K562 (cell line): Measurements from ENCODE around the gene ESR2. TPM values are rescaled to one million over a fixed set of nuclear protein-coding genes. Genes with fewer than 3 reads are reported as not detected.

ENCODE experiments used
- ATAC-seq: fragments of 200-7000 bp; cut with Tn5 transposase; 3 replicates; pipeline ENCODE4 v1.9.1; 2020; ENCODE audit warnings: moderate library complexity
- BruUV-seq: library from RNA; stranded (reverse); fragments of 400-500 nt; replicated peaks from 2 replicates; lab custom pipeline; 2021; lab: Mats Ljungman, UMichigan
- CTCF ChIA-PET: fragments of 300-600 bp; formaldehyde crosslinking; extraction: SDS; loops from one replicate; lab custom pipeline; 2021; ENCODE audit warnings: low intra/inter-chr PET ratio; lab: Yijun Ruan, JAX
- POLR2A ChIA-PET: fragments of 300-600, 350-650 bp; sonication (Branson Sonifier 250); formaldehyde crosslinking; extraction: SDS; loops from one replicate; lab custom pipeline; 2021; ENCODE audit warnings: antibody characterized with exemption, inconsistent platforms; lab: Yijun Ruan, JAX
- DNase-seq, 4 experiments: peaks; one replicate each; pipeline versions ENCODE4 v3.0.0 to v3.0.0-alpha.2; 2011 to 2018; ENCODE audit warnings: low spot score in 3 of 4, mixed read lengths in 3 of 4; ENCODE audit errors: extremely low read depth in 1 of 4
- FAIRE-seq: peaks from 2 replicates; lab custom pipeline; 2011; peaks lifted over from hg19 to GRCh38; lab: Jason Lieb, UNC
- H2AFZ ChIP-seq: 2 replicates; pipeline ENCODE4 v1.6.0; 2011; ENCODE audit warnings: low read depth, low read length, control low read depth, inconsistent platforms
- H3K27ac ChIP-seq: fragments of 200-600 bp; 3 replicates; pipeline ENCODE4 v1.8.0; 2011; ENCODE audit warnings: low read depth, mild to moderate bottlenecking, control low read depth, inconsistent platforms, low read length, moderate library complexity, mixed read lengths; ENCODE audit errors: extremely low read depth
- H3K27me3 ChIP-seq, 2 experiments: fragments of 300-600 bp in 1 of 2; 2 replicates in 1 of 2; 3 replicates in 1 of 2; pipeline versions ENCODE4 v1.6.0 to v1.8.0; 2011; ENCODE audit warnings: inconsistent platforms in 2 of 2, low read length in 2 of 2, mild to moderate bottlenecking in 1 of 2, mixed read lengths in 1 of 2, moderate library complexity in 1 of 2; ENCODE audit not compliant: control insufficient read depth in 2 of 2, insufficient read depth in 2 of 2
- H3K36me3 ChIP-seq: fragments of 300-600 bp; 3 replicates; pipeline ENCODE4 v1.8.0; 2011; ENCODE audit warnings: mild to moderate bottlenecking, low read length, inconsistent platforms; ENCODE audit not compliant: control insufficient read depth, insufficient read depth
- H3K4me1 ChIP-seq, 2 experiments: fragments of 200-600 bp in 1 of 2; replicated peaks in 1 of 2; 2 replicates in 1 of 2; 3 replicates in 1 of 2; pipeline versions ENCODE4 v1.5.1 to v1.8.0; 2011; ENCODE audit warnings: inconsistent platforms in 2 of 2, low read length in 2 of 2, mild to moderate bottlenecking in 1 of 2, mixed read lengths in 1 of 2, moderate library complexity in 1 of 2; ENCODE audit not compliant: control insufficient read depth in 2 of 2, insufficient read depth in 2 of 2
- H3K4me2 ChIP-seq: 2 replicates; pipeline ENCODE4 v1.6.1; 2011; ENCODE audit warnings: low read length, control low read depth, inconsistent platforms, mixed read lengths; ENCODE audit not compliant: insufficient read depth
- H3K4me3 ChIP-seq: fragments of 200-600 bp; sonication (generic), shearing (Covaris generic); 2 replicates; pipeline ENCODE4 v1.5.1; 2016; ENCODE audit warnings: control low read depth, inconsistent platforms
- H3K79me2 ChIP-seq: fragments of 200-600 bp; 3 replicates; pipeline ENCODE4 v1.8.0; 2011; ENCODE audit warnings: low read length, inconsistent platforms; ENCODE audit not compliant: control insufficient read depth, insufficient read depth
- H3K9ac ChIP-seq, 2 experiments: 2 replicates each; pipeline versions ENCODE4 v1.6.0 to v1.6.1; 2011; ENCODE audit warnings: low read depth in 2 of 2, low read length in 2 of 2, control low read depth in 1 of 2, inconsistent platforms in 1 of 2, mild to moderate bottlenecking in 1 of 2, mixed read lengths in 1 of 2; ENCODE audit not compliant: insufficient read depth in 1 of 2
- H3K9me1 ChIP-seq: one replicate; pipeline ENCODE4 v1.6.0; 2011; ENCODE audit warnings: inconsistent platforms, mild to moderate bottlenecking, low read length, moderate library complexity; ENCODE audit not compliant: control insufficient read depth, insufficient read depth
- H3K9me3 ChIP-seq: replicated peaks from 2 replicates; pipeline ENCODE4 v1.5.1; 2011; ENCODE audit warnings: low read depth, low read length, inconsistent platforms; ENCODE audit not compliant: control insufficient read depth, insufficient read depth
- H4K20me1 ChIP-seq: replicated peaks from 2 replicates; pipeline ENCODE4 v1.6.1; 2011; ENCODE audit warnings: low read length, inconsistent platforms, mixed read lengths; ENCODE audit not compliant: control insufficient read depth, insufficient read depth
- FOSL1 ChIP-seq: fragments of 200-800 bp; sonication (Bioruptor generic); conservative IDR thresholded peaks from 2 replicates; pipeline ENCODE4 v1.6.1; 2016; ENCODE audit warnings: missing genetic modification characterization, missing compliant biosample characterization
- RBFOX2 ChIP-seq: fragments of 200-400 bp; formaldehyde crosslinking; IDR thresholded peaks from 2 replicates; pipeline ENCODE4 v1.6.1; 2017; ENCODE audit warnings: low read depth, mild to moderate bottlenecking, low read length, moderate library complexity
- ZNF436 ChIP-seq: fragments of 250-450, 450-650 bp; sonication (Bioruptor Pico); formaldehyde crosslinking; IDR thresholded peaks from 2 replicates; pipeline ENCODE4 v1.7.0; 2020; ENCODE audit warnings: mild to moderate bottlenecking
- WGBS: fragments of 100-300 bp; shearing (Covaris generic); methylation state at CpG from one replicate; pipeline ENCODE4 v1.1.6; 2016; ENCODE audit warnings: low coverage, mixed read lengths; ENCODE audit not compliant: insufficient coverage; ENCODE audit errors: missing lambda C conversion rate; 5-methylcytosine and 5-hydroxymethylcytosine counted together
- in situ Hi-C: fragments of 300-500 bp; cut with MboI; formaldehyde crosslinking; loops from 4 replicates; pipeline ENCODE4 v1.15.0; 2018; ENCODE audit warnings: inconsistent platforms, mixed read lengths
- intact Hi-C: fragments of 100-400 bp; cut with micrococcal nuclease; formaldehyde crosslinking; loops from 2 replicates; pipeline ENCODE4 v1.14.2; 2022
- polyA plus RNA-seq, 8 experiments: library from polyadenylated mRNA; depleted of rRNA in 4 of 8; stranded (reverse) in 5 of 8; unstranded in 3 of 8; fragments of >200 nt; fragmentation: Nextera tagmentation in 2 of 8; fragmentation: Illumina TruSeq in 1 of 8; extraction: Ambion mirVana in 2 of 8; extraction: Trizol in 1 of 8; gene quantifications; 2 replicates each; pipeline versions ENCODE4 v1.2.1 to v1.2.3, GENCODE V29; 2011 to 2014; ENCODE audit warnings: inconsistent platforms in 1 of 8, missing spikeins in 1 of 8
- total RNA-seq, 7 experiments: library from RNA; depleted of rRNA in 6 of 7; stranded (reverse); fragments of >200 nt in 6 of 7; fragmentation: Illumina TruSeq in 2 of 7; extraction: Trizol in 2 of 7; gene quantifications; 2 replicates each; pipeline versions ENCODE4 v1.2.1 to v1.2.3, GENCODE V29; 2011 to 2021; ENCODE audit warnings: low replicate concordance in 1 of 7
- TF ChIP-seq, protein P1 (sequence below): fragments of 450-650 bp; formaldehyde crosslinking; IDR thresholded peaks from 2 replicates; pipeline ENCODE4 v1.4.0; 2022; ENCODE audit warnings: missing genetic modification characterization
- TF ChIP-seq, protein P2 (sequence below): fragments of 450-650 bp; IDR thresholded peaks from 2 replicates; pipeline ENCODE4 v1.6.1; 2016; ENCODE audit warnings: low read depth
- TF ChIP-seq, protein P3 (sequence below): fragments of 450-650 bp; IDR thresholded peaks from 2 replicates; pipeline ENCODE4 v1.6.1; 2016
- TF ChIP-seq, protein P4 (sequence below), 3 experiments: IDR thresholded peaks in 2 of 3; conservative IDR thresholded peaks in 1 of 3; 2 replicates each; pipeline ENCODE4 v1.5.1; 2011 to 2012; ENCODE audit warnings: low read length in 3 of 3, mild to moderate bottlenecking in 3 of 3, control low read depth in 2 of 3, improper control_type of control experiment in 1 of 3, inconsistent platforms in 1 of 3, low read depth in 1 of 3, mixed read lengths in 1 of 3, moderate library complexity in 1 of 3; ENCODE audit not compliant: insufficient read depth in 2 of 3
- TF ChIP-seq, protein P5 (sequence below): sonication (generic); formaldehyde crosslinking; IDR thresholded peaks from 2 replicates; pipeline ENCODE4 v1.8.0; 2022; ENCODE audit warnings: mild to moderate bottlenecking, low read depth, missing genetic modification reagents

Gene ESR2
- total and polyA plus RNA-seq, 9 of the 15 experiments (the other 6 are each of a cell fraction or from before 2014, with no cell fraction given): 0.07 to 3.8 (median 2.0) TPM

DNA sequence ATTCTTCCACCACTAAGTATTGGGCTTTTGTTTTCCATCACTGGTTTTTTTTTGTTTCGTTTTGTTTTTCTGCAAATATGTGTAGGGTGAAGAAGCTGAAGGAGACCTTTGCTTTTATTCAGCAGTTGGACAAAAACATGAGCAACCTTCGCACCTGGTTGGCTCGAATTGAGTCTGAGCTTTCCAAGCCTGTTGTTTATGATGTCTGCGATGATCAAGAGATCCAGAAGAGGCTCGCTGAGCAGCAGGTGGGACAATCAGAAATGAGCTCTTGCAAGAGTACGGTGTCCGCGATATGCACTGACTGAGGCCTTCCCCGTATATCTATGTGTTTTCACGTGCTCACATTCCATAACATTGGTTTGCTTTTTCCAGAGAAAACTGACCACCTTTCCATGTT, 91.5 kb downstream of the ESR2 start:
- TF ChIP-seq, protein P1, sequence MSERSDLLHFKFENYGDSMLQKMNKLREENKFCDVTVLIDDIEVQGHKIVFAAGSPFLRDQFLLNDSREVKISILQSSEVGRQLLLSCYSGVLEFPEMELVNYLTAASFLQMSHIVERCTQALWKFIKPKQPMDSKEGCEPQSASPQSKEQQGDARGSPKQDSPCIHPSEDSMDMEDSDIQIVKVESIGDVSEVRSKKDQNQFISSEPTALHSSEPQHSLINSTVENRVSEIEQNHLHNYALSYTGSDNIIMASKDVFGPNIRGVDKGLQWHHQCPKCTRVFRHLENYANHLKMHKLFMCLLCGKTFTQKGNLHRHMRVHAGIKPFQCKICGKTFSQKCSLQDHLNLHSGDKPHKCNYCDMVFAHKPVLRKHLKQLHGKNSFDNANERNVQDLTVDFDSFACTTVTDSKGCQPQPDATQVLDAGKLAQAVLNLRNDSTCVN (CRISPR knock-in tag): no peak
- TF ChIP-seq RBFOX2 (no peak), ZNF436 (CRISPR knock-in tag) (no peak), FOSL1 (tag) (no peak)
- TF ChIP-seq, protein P2, sequence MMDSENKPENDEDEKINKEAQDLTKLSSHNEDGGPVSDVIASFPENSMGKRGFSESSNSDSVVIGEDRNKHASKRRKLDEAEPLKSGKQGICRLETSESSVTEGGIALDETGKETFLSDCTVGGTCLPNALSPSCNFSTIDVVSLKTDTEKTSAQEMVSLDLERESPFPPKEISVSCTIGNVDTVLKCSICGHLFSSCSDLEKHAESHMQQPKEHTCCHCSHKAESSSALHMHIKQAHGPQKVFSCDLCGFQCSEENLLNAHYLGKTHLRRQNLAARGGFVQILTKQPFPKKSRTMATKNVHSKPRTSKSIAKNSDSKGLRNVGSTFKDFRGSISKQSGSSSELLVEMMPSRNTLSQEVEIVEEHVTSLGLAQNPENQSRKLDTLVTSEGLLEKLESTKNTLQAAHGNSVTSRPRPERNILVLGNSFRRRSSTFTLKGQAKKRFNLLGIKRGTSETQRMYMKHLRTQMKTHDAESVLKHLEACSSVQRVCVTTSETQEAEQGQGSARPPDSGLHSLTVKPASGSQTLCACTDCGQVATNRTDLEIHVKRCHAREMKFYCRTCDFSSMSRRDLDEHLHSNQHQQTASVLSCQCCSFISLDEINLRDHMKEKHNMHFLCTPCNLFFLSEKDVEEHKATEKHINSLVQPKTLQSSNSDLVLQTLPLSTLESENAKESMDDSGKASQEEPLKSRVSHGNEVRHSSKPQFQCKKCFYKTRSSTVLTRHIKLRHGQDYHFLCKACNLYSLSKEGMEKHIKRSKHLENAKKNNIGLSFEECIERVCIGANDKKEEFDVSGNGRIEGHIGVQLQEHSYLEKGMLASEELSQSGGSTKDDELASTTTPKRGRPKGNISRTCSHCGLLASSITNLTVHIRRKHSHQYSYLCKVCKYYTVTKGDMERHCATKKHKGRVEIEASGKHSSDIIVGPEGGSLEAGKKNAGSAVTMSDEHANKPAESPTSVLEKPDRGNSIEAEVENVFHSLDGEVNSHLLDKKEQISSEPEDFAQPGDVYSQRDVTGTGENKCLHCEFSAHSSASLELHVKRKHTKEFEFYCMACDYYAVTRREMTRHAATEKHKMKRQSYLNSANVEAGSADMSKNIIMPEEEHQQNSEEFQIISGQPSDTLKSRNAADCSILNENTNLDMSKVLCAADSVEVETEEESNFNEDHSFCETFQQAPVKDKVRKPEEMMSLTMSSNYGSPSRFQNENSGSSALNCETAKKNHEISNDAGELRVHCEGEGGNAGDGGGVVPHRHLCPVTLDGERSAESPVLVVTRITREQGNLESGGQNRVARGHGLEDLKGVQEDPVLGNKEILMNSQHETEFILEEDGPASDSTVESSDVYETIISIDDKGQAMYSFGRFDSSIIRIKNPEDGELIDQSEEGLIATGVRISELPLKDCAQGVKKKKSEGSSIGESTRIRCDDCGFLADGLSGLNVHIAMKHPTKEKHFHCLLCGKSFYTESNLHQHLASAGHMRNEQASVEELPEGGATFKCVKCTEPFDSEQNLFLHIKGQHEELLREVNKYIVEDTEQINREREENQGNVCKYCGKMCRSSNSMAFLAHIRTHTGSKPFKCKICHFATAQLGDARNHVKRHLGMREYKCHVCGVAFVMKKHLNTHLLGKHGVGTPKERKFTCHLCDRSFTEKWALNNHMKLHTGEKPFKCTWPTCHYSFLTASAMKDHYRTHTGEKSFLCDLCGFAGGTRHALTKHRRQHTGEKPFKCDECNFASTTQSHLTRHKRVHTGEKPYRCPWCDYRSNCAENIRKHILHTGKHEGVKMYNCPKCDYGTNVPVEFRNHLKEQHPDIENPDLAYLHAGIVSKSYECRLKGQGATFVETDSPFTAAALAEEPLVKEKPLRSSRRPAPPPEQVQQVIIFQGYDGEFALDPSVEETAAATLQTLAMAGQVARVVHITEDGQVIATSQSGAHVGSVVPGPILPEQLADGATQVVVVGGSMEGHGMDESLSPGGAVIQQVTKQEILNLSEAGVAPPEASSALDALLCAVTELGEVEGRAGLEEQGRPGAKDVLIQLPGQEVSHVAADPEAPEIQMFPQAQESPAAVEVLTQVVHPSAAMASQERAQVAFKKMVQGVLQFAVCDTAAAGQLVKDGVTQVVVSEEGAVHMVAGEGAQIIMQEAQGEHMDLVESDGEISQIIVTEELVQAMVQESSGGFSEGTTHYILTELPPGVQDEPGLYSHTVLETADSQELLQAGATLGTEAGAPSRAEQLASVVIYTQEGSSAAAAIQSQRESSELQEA: no peak
- TF ChIP-seq, protein P3, sequence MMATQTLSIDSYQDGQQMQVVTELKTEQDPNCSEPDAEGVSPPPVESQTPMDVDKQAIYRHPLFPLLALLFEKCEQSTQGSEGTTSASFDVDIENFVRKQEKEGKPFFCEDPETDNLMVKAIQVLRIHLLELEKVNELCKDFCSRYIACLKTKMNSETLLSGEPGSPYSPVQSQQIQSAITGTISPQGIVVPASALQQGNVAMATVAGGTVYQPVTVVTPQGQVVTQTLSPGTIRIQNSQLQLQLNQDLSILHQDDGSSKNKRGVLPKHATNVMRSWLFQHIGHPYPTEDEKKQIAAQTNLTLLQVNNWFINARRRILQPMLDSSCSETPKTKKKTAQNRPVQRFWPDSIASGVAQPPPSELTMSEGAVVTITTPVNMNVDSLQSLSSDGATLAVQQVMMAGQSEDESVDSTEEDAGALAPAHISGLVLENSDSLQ: no peak
- TF ChIP-seq, protein P4, sequence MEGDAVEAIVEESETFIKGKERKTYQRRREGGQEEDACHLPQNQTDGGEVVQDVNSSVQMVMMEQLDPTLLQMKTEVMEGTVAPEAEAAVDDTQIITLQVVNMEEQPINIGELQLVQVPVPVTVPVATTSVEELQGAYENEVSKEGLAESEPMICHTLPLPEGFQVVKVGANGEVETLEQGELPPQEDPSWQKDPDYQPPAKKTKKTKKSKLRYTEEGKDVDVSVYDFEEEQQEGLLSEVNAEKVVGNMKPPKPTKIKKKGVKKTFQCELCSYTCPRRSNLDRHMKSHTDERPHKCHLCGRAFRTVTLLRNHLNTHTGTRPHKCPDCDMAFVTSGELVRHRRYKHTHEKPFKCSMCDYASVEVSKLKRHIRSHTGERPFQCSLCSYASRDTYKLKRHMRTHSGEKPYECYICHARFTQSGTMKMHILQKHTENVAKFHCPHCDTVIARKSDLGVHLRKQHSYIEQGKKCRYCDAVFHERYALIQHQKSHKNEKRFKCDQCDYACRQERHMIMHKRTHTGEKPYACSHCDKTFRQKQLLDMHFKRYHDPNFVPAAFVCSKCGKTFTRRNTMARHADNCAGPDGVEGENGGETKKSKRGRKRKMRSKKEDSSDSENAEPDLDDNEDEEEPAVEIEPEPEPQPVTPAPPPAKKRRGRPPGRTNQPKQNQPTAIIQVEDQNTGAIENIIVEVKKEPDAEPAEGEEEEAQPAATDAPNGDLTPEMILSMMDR (IDR thresholded peaks at IDR 0.05 in 2 of 3, conservative IDR thresholded peaks at IDR 0.05 in 1 of 3; ENCODE audit: insufficient read depth in 2 of 3, low read depth in 1 of 3, low read length in 3 of 3): no peak
- TF ChIP-seq, protein P5, sequence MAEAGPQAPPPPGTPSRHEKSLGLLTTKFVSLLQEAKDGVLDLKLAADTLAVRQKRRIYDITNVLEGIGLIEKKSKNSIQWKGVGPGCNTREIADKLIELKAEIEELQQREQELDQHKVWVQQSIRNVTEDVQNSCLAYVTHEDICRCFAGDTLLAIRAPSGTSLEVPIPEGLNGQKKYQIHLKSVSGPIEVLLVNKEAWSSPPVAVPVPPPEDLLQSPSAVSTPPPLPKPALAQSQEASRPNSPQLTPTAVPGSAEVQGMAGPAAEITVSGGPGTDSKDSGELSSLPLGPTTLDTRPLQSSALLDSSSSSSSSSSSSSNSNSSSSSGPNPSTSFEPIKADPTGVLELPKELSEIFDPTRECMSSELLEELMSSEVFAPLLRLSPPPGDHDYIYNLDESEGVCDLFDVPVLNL (CRISPR knock-in tag): no peak
- Histone ChIP-seq H2AFZ (no peak overlapping the region), H3K36me3 (no peaks in the 10 kb centered on the region), H3K9me1 (no peaks in the 10 kb centered on the region), H3K79me2 (no peaks in the 10 kb centered on the region), H3K27me3 (no peaks in the 10 kb centered on the region), H3K9ac (no peak overlapping the region), H4K20me1 (no peaks in the 10 kb centered on the region), H3K4me2 (no peak overlapping the region), H3K4me3 (no peak overlapping the region), H3K4me1 (no peaks in the 10 kb centered on the region), H3K9me3 (no peaks in the 10 kb centered on the region), H3K27ac (no peak overlapping the region)
- intact Hi-C loops: no loop called here
- no TSS peak for BruUV-seq
- ATAC-seq (no peak), FAIRE-seq (no peak), DNase-seq (no peak)
- WGBS: 50% methylated on average over 10 of the region's 10 CpGs
- POLR2A ChIA-PET: interaction anchor here (0.6 to 0.7 kb wide), 2 partner anchors 236 to 1206 kb away, joined by 3 read pairs; no protein-coding TSS in a partner anchor
- CTCF ChIA-PET: no interaction called here
- in situ Hi-C loops: no loop called here
